ENCODE results near the gene CDCA4. TPM values are rescaled to one million over a fixed set of nuclear protein-coding genes. Genes with fewer than 3 reads are reported as not detected.
A peak's percentile ranks its signal among the peaks of the same experiment; 100 is the strongest.

CDCA4 gene
- total RNA-seq, 1 experiment from 2014 or later, result 41.4 TPM

GRCh38 chr14:105046891-105047282, 26.0 kb upstream of the CDCA4 start:
- H3K27me3 Mint-ChIP-seq (ENCODE audit: insufficient read depth, unreplicated experiment), result peaks cover 5% of the 10 kb centered on the region
- no peak for DNase-seq
- CTCF ChIA-PET, result interaction anchor here (0.7 to 1.7 kb wide), 8 partner anchors 10 to 305 kb away, joined by 3 to 13 read pairs (median 6); partner anchors contain the start of gene AHNAK2
- no peak overlapping the region for H3K4me3 Mint-ChIP-seq (ENCODE audit: unreplicated experiment)
- Histone ChIP-seq H3K4me3 (ENCODE audit: low read depth, low read length) (no peak overlapping the region), H3K4me1 (peaks cover 3% of the 10 kb centered on the region; the same call in 1 of the 2 replicates), H3K36me3 (ENCODE audit: control insufficient read depth, insufficient read depth, low read length) (no peaks in the 10 kb centered on the region), H3K9me3 (no peaks in the 10 kb centered on the region), H3K27me3 (replicated peaks; ENCODE audit: control insufficient read depth, insufficient read depth, low read length) (no peaks in the 10 kb centered on the region; the same call in 1 of the 2 replicates)
- H3K27ac Mint-ChIP-seq (ENCODE audit: unreplicated experiment), result no peak overlapping the region
- intact Hi-C loops (cut with micrococcal nuclease; ENCODE audit: unreplicated experiment), result no loop called here
- BruUV-seq (replicated peaks), result no TSS peak
- H3K9me3 Mint-ChIP-seq (ENCODE audit: unreplicated experiment), result no peaks in the 10 kb centered on the region
- POLR2A ChIA-PET, result no interaction called here
- TF ChIP-seq, protein P1, sequence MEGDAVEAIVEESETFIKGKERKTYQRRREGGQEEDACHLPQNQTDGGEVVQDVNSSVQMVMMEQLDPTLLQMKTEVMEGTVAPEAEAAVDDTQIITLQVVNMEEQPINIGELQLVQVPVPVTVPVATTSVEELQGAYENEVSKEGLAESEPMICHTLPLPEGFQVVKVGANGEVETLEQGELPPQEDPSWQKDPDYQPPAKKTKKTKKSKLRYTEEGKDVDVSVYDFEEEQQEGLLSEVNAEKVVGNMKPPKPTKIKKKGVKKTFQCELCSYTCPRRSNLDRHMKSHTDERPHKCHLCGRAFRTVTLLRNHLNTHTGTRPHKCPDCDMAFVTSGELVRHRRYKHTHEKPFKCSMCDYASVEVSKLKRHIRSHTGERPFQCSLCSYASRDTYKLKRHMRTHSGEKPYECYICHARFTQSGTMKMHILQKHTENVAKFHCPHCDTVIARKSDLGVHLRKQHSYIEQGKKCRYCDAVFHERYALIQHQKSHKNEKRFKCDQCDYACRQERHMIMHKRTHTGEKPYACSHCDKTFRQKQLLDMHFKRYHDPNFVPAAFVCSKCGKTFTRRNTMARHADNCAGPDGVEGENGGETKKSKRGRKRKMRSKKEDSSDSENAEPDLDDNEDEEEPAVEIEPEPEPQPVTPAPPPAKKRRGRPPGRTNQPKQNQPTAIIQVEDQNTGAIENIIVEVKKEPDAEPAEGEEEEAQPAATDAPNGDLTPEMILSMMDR (IDR thresholded peaks at IDR 0.05; ENCODE audit: insufficient read depth in 1 of 2, low read depth in 1 of 2, low read length in 1 of 2, severe bottlenecking in 1 of 2, unreplicated experiment in 1 of 2), result no peak
- no peaks in the 10 kb centered on the region for H3K4me1 Mint-ChIP-seq (ENCODE audit: low read depth, unreplicated experiment)
- no peaks in the 10 kb centered on the region for H3K36me3 Mint-ChIP-seq (ENCODE audit: insufficient read depth, unreplicated experiment)

- no peaks in the 10 kb centered on the region for H3K9me3 ChIP-seq
- intact Hi-C loops (cut with micrococcal nuclease; ENCODE audit: unreplicated experiment), result loop anchor here (1.0 kb wide), 2 partner anchors 25 to 70 kb away; partner anchors contain the start of gene CDCA4
- peaks cover 3% of the 10 kb centered on the region; the same call in 1 of the 2 replicates for H3K4me1 ChIP-seq
- CTCF ChIA-PET, result interaction anchor here (0.8 to 1.7 kb wide), 18 partner anchors 11 to 150 kb away, joined by 3 to 13 read pairs (median 4); partner anchors contain the start of genes AHNAK2 and CDCA4
- TF ChIP-seq, protein P1 (IDR thresholded peaks at IDR 0.05; ENCODE audit: insufficient read depth in 1 of 2, low read depth in 1 of 2, low read length in 1 of 2, severe bottlenecking in 1 of 2, unreplicated experiment in 1 of 2), result peak; percentile 99
- no peaks in the 10 kb centered on the region for H3K4me1 Mint-ChIP-seq (ENCODE audit: low read depth, unreplicated experiment)
- DNase-seq, result peak; percentile 83 to 95
- H3K36me3 Mint-ChIP-seq (ENCODE audit: insufficient read depth, unreplicated experiment), result no peaks in the 10 kb centered on the region
- H3K27me3 ChIP-seq (replicated peaks; ENCODE audit: control insufficient read depth, insufficient read depth, low read length), result no peaks in the 10 kb centered on the region; the same call in 1 of the 2 replicates
- H3K9me3 Mint-ChIP-seq (ENCODE audit: unreplicated experiment), result no peaks in the 10 kb centered on the region
- no peaks in the 10 kb centered on the region for H3K36me3 ChIP-seq (ENCODE audit: control insufficient read depth, insufficient read depth, low read length)
- POLR2A ChIA-PET, result interaction anchor here (0.7 to 1.2 kb wide), 2 partner anchors 13 to 25 kb away, joined by 4 to 8 read pairs; partner anchors contain the start of gene CDCA4
- peaks cover 5% of the 10 kb centered on the region for H3K27me3 Mint-ChIP-seq (ENCODE audit: insufficient read depth, unreplicated experiment)
- no peak overlapping the region for H3K27ac Mint-ChIP-seq (ENCODE audit: unreplicated experiment)
- BruUV-seq (replicated peaks), result no TSS peak
- H3K4me3 ChIP-seq (ENCODE audit: low read depth, low read length), result no peak overlapping the region
- no peak overlapping the region for H3K4me3 Mint-ChIP-seq (ENCODE audit: unreplicated experiment)
Observed at GRCh38 chr14:105045710-105046326, 24.9 kb upstream of the CDCA4 start.

DNA sequence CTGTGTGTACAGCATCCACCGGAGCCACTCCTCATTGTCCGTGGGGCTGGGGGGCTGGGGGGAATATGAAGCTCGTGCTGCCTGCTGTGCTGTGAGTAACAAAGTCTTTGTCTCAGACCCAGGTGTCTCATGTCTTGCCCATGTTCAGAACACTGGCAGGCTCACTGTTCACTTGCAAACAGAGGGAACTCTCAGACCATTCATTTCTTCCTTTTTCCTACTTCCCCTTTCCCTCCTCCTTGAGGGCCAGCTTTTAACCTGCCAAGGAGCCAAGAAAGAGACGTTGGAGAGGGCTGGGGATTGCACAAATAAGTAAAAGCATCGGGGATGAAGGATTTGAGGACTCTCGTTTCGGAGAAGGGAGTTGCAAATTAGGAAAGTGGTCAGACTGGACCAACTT, 22.8 kb upstream of the CDCA4 start:
- Mint-ChIP-seq H3K36me3 (ENCODE audit: insufficient read depth, unreplicated experiment) (no peaks in the 10 kb centered on the region), H3K4me1 (ENCODE audit: low read depth, unreplicated experiment) (no peaks in the 10 kb centered on the region), H3K4me3 (ENCODE audit: unreplicated experiment) (no peak overlapping the region), H3K9me3 (ENCODE audit: unreplicated experiment) (no peaks in the 10 kb centered on the region), H3K27me3 (ENCODE audit: insufficient read depth, unreplicated experiment) (peaks cover 5% of the 10 kb centered on the region), H3K27ac (ENCODE audit: unreplicated experiment) (no peak overlapping the region)
- DNase-seq, result no peak
- TF ChIP-seq, protein P1 (IDR thresholded peaks at IDR 0.05; ENCODE audit: insufficient read depth in 1 of 2, low read depth in 1 of 2, low read length in 1 of 2, severe bottlenecking in 1 of 2, unreplicated experiment in 1 of 2), result no peak
- ChIA-PET CTCF (interaction anchor here (0.7 to 0.9 kb wide), 2 partner anchors 43 to 217 kb away, joined by 3 to 10 read pairs; no protein-coding TSS in a partner anchor), POLR2A (interaction anchor here (0.8 kb wide), 1 partner anchor 22 kb away, joined by 3 read pairs; the partner anchor contains the start of gene CDCA4)
- H3K27me3 ChIP-seq (replicated peaks; ENCODE audit: control insufficient read depth, insufficient read depth, low read length), result no peaks in the 10 kb centered on the region; the same call in 1 of the 2 replicates
- intact Hi-C loops (cut with micrococcal nuclease; ENCODE audit: unreplicated experiment), result no loop called here
- no peak overlapping the region for H3K4me3 ChIP-seq (ENCODE audit: low read depth, low read length)
- no peaks in the 10 kb centered on the region for H3K9me3 ChIP-seq
- no TSS peak for BruUV-seq (replicated peaks)
- H3K4me1 ChIP-seq, result peaks cover 3% of the 10 kb centered on the region; the same call in 1 of the 2 replicates
- no peaks in the 10 kb centered on the region for H3K36me3 ChIP-seq (ENCODE audit: control insufficient read depth, insufficient read depth, low read length)
